GM23338 (cell line): ENCODE data around the gene SLC2A6. TPM values are rescaled to one million over a fixed set of nuclear protein-coding genes. Genes with fewer than 3 reads are reported as not detected.

Experiments used
- ATAC-seq: fragments of 200-7000 bp; cut with Tn5 transposase; 3 replicates; pipeline ENCODE4 v1.9.1; 2020
- DNase-seq: peaks from one replicate; pipeline ENCODE4 v3.0.0-alpha.2; 2015; ENCODE audit warnings: low spot score
- H2AFZ ChIP-seq: fragments of 200-600 bp; sonication (generic); 2 replicates; pipeline ENCODE4 v1.8.0; 2016; ENCODE audit warnings: antibody characterized with exemption, mild to moderate bottlenecking, moderate library complexity
- H3F3A ChIP-seq: fragments of 200-600 bp; sonication (generic); replicated peaks from 2 replicates; pipeline ENCODE4 v1.8.0; 2017; ENCODE audit warnings: antibody characterized with exemption, mixed run types, low read depth
- H3K27ac ChIP-seq: fragments of 200-600 bp; sonication (generic); 2 replicates; pipeline ENCODE4 v1.6.1; 2016; ENCODE audit warnings: low read depth
- H3K27me3 ChIP-seq: fragments of 200-600 bp; sonication (generic); 2 replicates; pipeline ENCODE4 v1.8.0; 2016; ENCODE audit warnings: mild to moderate bottlenecking, mixed run types, moderate library complexity; ENCODE audit not compliant: insufficient read depth
- H3K36me3 ChIP-seq: fragments of 200-600 bp; sonication (generic); 2 replicates; pipeline ENCODE4 v1.8.0; 2016; ENCODE audit warnings: mild to moderate bottlenecking; ENCODE audit not compliant: insufficient read depth
- H3K4me1 ChIP-seq: fragments of 200-600 bp; sonication (generic); 2 replicates; pipeline ENCODE4 v1.8.0; 2016; ENCODE audit warnings: mild to moderate bottlenecking, moderate library complexity; ENCODE audit not compliant: insufficient read depth
- H3K4me2 ChIP-seq: fragments of 200-600 bp; sonication (generic); 2 replicates; pipeline ENCODE4 v1.7.1; 2017; ENCODE audit warnings: mixed run types
- H3K4me3 ChIP-seq: fragments of 200-600 bp; sonication (generic); 2 replicates; pipeline ENCODE4 v1.6.1; 2016; ENCODE audit warnings: mixed run types
- H3K79me2 ChIP-seq: fragments of 200-600 bp; sonication (generic); replicated peaks from 2 replicates; pipeline ENCODE4 v1.8.0; 2017; ENCODE audit warnings: mild to moderate bottlenecking; ENCODE audit not compliant: insufficient read depth
- H3K9me2 ChIP-seq: fragments of 200-600 bp; sonication (generic); 2 replicates; pipeline ENCODE4 v1.8.0; 2017; ENCODE audit not compliant: insufficient read depth
- H4K20me1 ChIP-seq: fragments of 200-600 bp; sonication (generic); replicated peaks from 2 replicates; pipeline ENCODE4 v1.8.0; 2017; ENCODE audit warnings: mild to moderate bottlenecking; ENCODE audit not compliant: insufficient read depth
- H3K27ac Mint-ChIP-seq: 2 replicates; pipeline ENCODE4 v1.8.0; 2020; ENCODE audit warnings: inconsistent platforms, mild to moderate bottlenecking, moderate library complexity, mixed read lengths
- H3K27me3 Mint-ChIP-seq: 3 replicates; pipeline ENCODE4 v1.8.0; 2022; ENCODE audit warnings: low read depth, mild to moderate bottlenecking, moderate library complexity, mixed read lengths, inconsistent platforms; ENCODE audit not compliant: insufficient read depth, poor library complexity
- H3K36me3 Mint-ChIP-seq: 3 replicates; pipeline ENCODE4 v1.8.0; 2021; ENCODE audit warnings: low read depth, mild to moderate bottlenecking, inconsistent platforms, moderate library complexity, mixed read lengths
- H3K4me1 Mint-ChIP-seq: 3 replicates; pipeline ENCODE4 v1.8.0; 2020; ENCODE audit warnings: mild to moderate bottlenecking, inconsistent platforms, mixed read lengths
- H3K4me3 Mint-ChIP-seq: 3 replicates; pipeline ENCODE4 v1.8.0; 2021; ENCODE audit warnings: moderate library complexity, mild to moderate bottlenecking, inconsistent platforms, mixed read lengths
- H3K9me3 Mint-ChIP-seq: 3 replicates; pipeline ENCODE4 v1.8.0; 2020; ENCODE audit warnings: moderate library complexity, mild to moderate bottlenecking, inconsistent platforms, mixed read lengths
- CREB1 ChIP-seq: fragments of 250-450 bp; sonication (Bioruptor Pico); IDR thresholded peaks from 2 replicates; pipeline ENCODE4 v1.5.0; 2020; ENCODE audit warnings: low read depth, mild to moderate bottlenecking, moderate library complexity
- EZH2phosphoT487 ChIP-seq: fragments of 200-600 bp; sonication (generic); IDR thresholded peaks from one replicate; pipeline ENCODE4 v1.8.1; 2018; ENCODE audit warnings: antibody characterized with exemption; ENCODE audit not compliant: unreplicated experiment
- JUNB ChIP-seq: IDR thresholded peaks from one replicate; pipeline ENCODE4 v1.6.1; 2016; ENCODE audit warnings: antibody characterized with exemption; ENCODE audit not compliant: unreplicated experiment
- NANOG ChIP-seq: IDR thresholded peaks from 2 replicates; pipeline ENCODE4 v1.6.1; 2016; ENCODE audit warnings: antibody characterized with exemption, borderline replicate concordance
- STAT1 ChIP-seq: IDR thresholded peaks from one replicate; pipeline ENCODE4 v1.6.1; 2016; ENCODE audit warnings: antibody characterized with exemption; ENCODE audit not compliant: unreplicated experiment
- ZNF462 ChIP-seq: fragments of 250-450 bp; sonication (Bioruptor Pico); IDR thresholded peaks from 2 replicates; pipeline ENCODE4 v1.5.0; 2020; ENCODE audit warnings: mild to moderate bottlenecking, moderate library complexity
- polyA plus RNA-seq: library from polyadenylated mRNA; unstranded; fragments of >200 nt; fragmentation: Nextera tagmentation; extraction: Ambion mirVana; gene quantifications from 2 replicates; pipeline ENCODE4 v1.2.1, GENCODE V29; 2016
- total RNA-seq: library from RNA; depleted of rRNA; stranded (reverse); fragments of >200 nt; shearing (Covaris generic); gene quantifications from 2 replicates; pipeline ENCODE4 v1.2.3, GENCODE V29; 2014
- TF ChIP-seq, protein P1 (sequence below): IDR thresholded peaks from 2 replicates; pipeline ENCODE4 v1.6.1; 2016; ENCODE audit warnings: antibody characterized with exemption

The SLC2A6 gene
- total and polyA plus RNA-seq, 2 experiments from 2014 or later = 17.5 to 39.3 TPM

- no peak overlapping the region for H3K4me3 Mint-ChIP-seq
- Histone ChIP-seq H3F3A (no peaks in the 10 kb centered on the region), H3K27ac (no peak overlapping the region), H3K79me2 (no peaks in the 10 kb centered on the region), H3K27me3 (no peaks in the 10 kb centered on the region), H3K9me2 (no peaks in the 10 kb centered on the region), H3K4me1 (no peaks in the 10 kb centered on the region), H3K36me3 (no peaks in the 10 kb centered on the region), H3K4me2 (no peak overlapping the region), H3K4me3 (no peak overlapping the region), H2AFZ (no peak overlapping the region), H4K20me1 (no peaks in the 10 kb centered on the region)
- no peaks in the 10 kb centered on the region for H3K4me1 Mint-ChIP-seq
- no peaks in the 10 kb centered on the region for H3K9me3 Mint-ChIP-seq
- H3K36me3 Mint-ChIP-seq = no peaks in the 10 kb centered on the region; the same call in 2 of the 3 replicates
- H3K27ac Mint-ChIP-seq = no peak overlapping the region
- DNase-seq = no peak
- peaks cover 4% of the 10 kb centered on the region for H3K27me3 Mint-ChIP-seq
- TF ChIP-seq JUNB (no peak), ZNF462 (CRISPR knock-in tag) (no peak), STAT1 (no peak), EZH2phosphoT487 (no peak), CREB1 (CRISPR knock-in tag) (no peak), NANOG (no peak)
- TF ChIP-seq, protein P1, sequence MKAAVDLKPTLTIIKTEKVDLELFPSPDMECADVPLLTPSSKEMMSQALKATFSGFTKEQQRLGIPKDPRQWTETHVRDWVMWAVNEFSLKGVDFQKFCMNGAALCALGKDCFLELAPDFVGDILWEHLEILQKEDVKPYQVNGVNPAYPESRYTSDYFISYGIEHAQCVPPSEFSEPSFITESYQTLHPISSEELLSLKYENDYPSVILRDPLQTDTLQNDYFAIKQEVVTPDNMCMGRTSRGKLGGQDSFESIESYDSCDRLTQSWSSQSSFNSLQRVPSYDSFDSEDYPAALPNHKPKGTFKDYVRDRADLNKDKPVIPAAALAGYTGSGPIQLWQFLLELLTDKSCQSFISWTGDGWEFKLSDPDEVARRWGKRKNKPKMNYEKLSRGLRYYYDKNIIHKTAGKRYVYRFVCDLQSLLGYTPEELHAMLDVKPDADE = no peak
- 0 out of 3 replicates have a peak, but pooled peaks have one; percentile 20 for ATAC-seq
Observed at GRCh38 chr9:133448487-133448972, 30.4 kb downstream of the SLC2A6 start.
